Measurements from ENCODE around the gene DCDC1. TPM values are rescaled to one million over a fixed set of nuclear protein-coding genes. Genes with fewer than 3 reads are reported as not detected.

Gene DCDC1
- total RNA-seq, 1 experiment from 2014 or later = 0.22 TPM

- TF ChIP-seq E2F1 (CRISPR knock-in tag; IDR thresholded peaks at IDR 0.05) (no peak), EMX1 (CRISPR knock-in tag; IDR thresholded peaks at IDR 0.05) (no peak), FOXP1 (CRISPR knock-in tag; IDR thresholded peaks at IDR 0.05; ENCODE audit: borderline replicate concordance) (no peak), GTF2I (CRISPR knock-in tag; conservative IDR thresholded peaks at IDR 0.05) (no peak), PREB (CRISPR knock-in tag; IDR thresholded peaks at IDR 0.05; ENCODE audit: borderline replicate concordance) (no peak), CBFB (CRISPR knock-in tag; IDR thresholded peaks at IDR 0.05; ENCODE audit: low read depth) (no peak), RORB (CRISPR knock-in tag; IDR thresholded peaks at IDR 0.05) (no peak), ZNF423 (CRISPR knock-in tag; IDR thresholded peaks at IDR 0.05) (no peak), GRHL2 (CRISPR knock-in tag; IDR thresholded peaks at IDR 0.05; ENCODE audit: insufficient replicate concordance, severe bottlenecking) (no peak)
- ATAC-seq (no peak), DNase-seq (ENCODE audit: low spot score) (no peak)
- Mint-ChIP-seq H3K36me3 (peaks cover 11% of the 10 kb centered on the region), H3K4me3 (no peak overlapping the region), H3K4me1 (no peaks in the 10 kb centered on the region), H3K9me3 (peaks cover 11% of the 10 kb centered on the region), H3K27me3 (ENCODE audit: low read depth) (no peaks in the 10 kb centered on the region; the same call in 1 of the 2 replicates), H3K27ac (no peak overlapping the region)
- ChIA-PET CTCF (no interaction called here), POLR2A (no interaction called here)
Observed at GRCh38 chr11:30935861-30936260, 433.7 kb downstream of the DCDC1 start.

- ChIA-PET POLR2A (no interaction called here), CTCF (interaction anchor here (0.8 to 2.3 kb wide), 3 partner anchors 12 to 190 kb away, joined by 3 to 10 read pairs (median 6); no protein-coding TSS in a partner anchor)
- DNase-seq (ENCODE audit: low spot score) (no peak), ATAC-seq (no peak)
- Mint-ChIP-seq H3K27me3 (ENCODE audit: low read depth) (no peaks in the 10 kb centered on the region; the same call in 1 of the 2 replicates), H3K27ac (no peak overlapping the region), H3K4me1 (no peaks in the 10 kb centered on the region), H3K4me3 (no peak overlapping the region), H3K9me3 (peaks cover 4% of the 10 kb centered on the region; the same call in 1 of the 2 replicates), H3K36me3 (no peaks in the 10 kb centered on the region)
- TF ChIP-seq ZBTB43 (CRISPR knock-in tag; IDR thresholded peaks at IDR 0.05) (no peak), CREM (CRISPR knock-in tag; IDR thresholded peaks at IDR 0.05) (no peak), ZNF232 (CRISPR knock-in tag; IDR thresholded peaks at IDR 0.05) (no peak), HMGA2 (CRISPR knock-in tag; IDR thresholded peaks at IDR 0.05) (no peak), NR3C1 (CRISPR knock-in tag; conservative IDR thresholded peaks at IDR 0.05; ENCODE audit: low read depth) (no peak), ZNF263 (CRISPR knock-in tag; IDR thresholded peaks at IDR 0.05; ENCODE audit: low read depth) (no peak), ETV6 (CRISPR knock-in tag; IDR thresholded peaks at IDR 0.05) (no peak), FOXP4 (CRISPR knock-in tag; IDR thresholded peaks at IDR 0.05) (no peak), GABPB1 (CRISPR knock-in tag; IDR thresholded peaks at IDR 0.05) (no peak), ZNF219 (CRISPR knock-in tag; IDR thresholded peaks at IDR 0.05; ENCODE audit: borderline replicate concordance) (no peak), NR1H2 (CRISPR knock-in tag; IDR thresholded peaks at IDR 0.05) (no peak), IRF1 (CRISPR knock-in tag; IDR thresholded peaks at IDR 0.05) (no peak), ZNF138 (CRISPR knock-in tag; conservative IDR thresholded peaks at IDR 0.05) (no peak)
Observed at GRCh38 chr11:30926130-30926529, 443.4 kb downstream of the DCDC1 start.

Data from WTC11 (cell line).